ENCODE results near the gene TFAP2C.
A peak's percentile ranks its signal among the peaks of the same experiment; 100 is the strongest.
"Not testable (repeated sequence)": the region's sequence is repeated elsewhere in the genome, so short reads cannot be mapped to it uniquely, and the experiment has no call there.

The TFAP2C gene

DNA sequence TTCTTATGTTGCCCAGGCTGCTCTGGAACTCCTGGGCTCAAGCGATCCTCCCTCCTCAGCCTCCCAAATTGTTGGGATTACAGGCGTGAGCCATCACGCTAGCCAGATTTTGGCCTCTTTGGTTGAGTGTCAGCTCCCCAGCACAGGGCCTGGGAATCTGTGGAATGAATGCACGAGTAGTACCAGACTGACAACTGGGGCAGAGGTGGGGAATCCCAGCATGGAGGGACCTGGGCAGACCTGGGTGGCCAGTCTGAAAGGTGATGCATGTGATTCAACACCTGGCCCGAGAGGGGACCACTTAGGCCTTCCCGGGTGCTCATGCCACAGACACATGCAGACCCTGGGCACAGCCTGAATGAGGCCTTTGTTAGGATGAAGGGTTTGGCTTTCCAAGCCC lies 19.0 kb upstream of the TFAP2C start:
- H3K27ac ChIP-seq = no peak overlapping the region
- no peak for DNase-seq (ENCODE audit: low read depth, low spot score)

DNA sequence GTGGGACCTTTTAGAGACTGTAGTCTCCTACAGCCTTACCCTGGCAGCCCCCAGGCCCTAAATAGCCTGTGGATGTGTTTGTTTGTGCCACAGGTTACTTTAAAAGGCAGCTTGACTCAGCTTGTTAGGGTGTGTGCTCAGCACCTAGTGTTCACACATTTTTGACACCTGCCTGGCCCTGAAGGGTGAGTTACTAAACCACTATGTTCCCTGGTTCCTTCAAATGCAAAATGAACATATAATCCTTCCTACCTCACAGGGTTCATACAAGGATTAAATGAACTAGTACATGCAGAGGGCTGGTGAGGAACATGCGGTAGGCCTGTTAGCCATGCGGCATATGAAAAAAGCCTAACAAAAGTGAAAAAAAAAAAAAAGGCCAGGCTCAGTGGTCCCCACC lies 14.9 kb upstream of the TFAP2C start:
- H3K27ac ChIP-seq = no peak overlapping the region
- no peak for DNase-seq (ENCODE audit: low read depth, low spot score)

DNA sequence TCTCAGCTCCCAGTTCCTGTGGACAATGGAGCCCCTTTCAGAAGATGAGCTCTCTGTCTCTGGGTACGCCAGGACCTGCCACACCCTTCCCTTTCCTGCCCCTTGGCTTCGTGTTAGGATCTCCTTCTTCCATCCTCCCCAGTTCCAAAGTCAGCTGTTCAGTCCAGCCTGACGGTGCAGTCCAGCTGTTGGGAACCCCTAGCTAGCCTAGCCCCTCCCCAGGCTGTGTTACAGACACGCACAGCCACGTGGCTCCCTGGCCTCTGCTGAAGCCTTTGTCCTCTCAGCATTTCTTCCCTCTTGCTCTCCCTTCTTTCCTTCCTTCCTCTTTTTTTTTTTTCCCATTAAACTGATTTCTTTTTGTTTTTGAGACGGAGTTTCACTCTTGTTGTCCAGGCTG lies 12.4 kb upstream of the TFAP2C start:
- DNase-seq (ENCODE audit: low read depth, low spot score) = no peak
- no peak overlapping the region for H3K27ac ChIP-seq

DNA sequence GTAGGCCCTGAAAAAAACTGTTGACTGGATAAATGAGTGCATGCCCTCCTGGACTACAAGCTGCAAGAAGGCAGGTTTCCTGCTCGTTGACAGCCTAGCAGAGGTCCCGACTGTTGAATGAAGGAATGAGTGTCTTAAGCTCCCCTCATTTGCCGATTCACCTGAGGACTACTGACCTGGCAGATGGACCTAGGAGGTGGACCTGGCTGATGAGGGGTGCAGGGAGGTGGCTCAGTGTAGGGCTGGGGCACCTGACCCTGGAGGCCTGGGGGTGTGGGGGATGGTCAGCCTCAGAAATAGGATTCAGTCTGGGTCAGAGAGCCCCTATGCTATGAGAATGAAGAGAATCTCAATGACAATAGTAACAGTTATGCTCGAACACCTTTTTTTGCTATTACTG lies 11.6 kb upstream of the TFAP2C start:
- no peak overlapping the region for H3K27ac ChIP-seq
- DNase-seq (ENCODE audit: low read depth, low spot score) = no peak

DNA sequence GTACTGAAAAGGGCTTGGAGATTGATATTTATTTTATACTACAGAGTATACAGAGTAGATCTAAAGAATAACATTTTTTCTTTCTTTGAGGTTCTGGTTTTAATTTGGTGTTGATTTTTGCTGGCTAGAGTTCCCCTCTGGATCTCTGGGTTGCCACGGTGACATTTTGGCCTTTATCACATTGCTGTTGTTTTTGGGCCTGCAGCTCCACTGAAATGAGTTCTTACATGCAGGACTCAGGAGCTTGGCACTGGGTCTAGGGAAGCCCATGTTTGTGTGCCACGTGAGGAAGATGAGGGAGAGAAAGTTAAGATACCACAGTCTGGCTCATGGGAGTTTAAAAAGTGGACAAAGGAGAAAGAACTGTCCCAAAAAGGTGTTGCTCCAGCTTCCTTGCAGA lies 7.4 kb upstream of the TFAP2C start:
- H3K27ac ChIP-seq = no peak overlapping the region

DNA sequence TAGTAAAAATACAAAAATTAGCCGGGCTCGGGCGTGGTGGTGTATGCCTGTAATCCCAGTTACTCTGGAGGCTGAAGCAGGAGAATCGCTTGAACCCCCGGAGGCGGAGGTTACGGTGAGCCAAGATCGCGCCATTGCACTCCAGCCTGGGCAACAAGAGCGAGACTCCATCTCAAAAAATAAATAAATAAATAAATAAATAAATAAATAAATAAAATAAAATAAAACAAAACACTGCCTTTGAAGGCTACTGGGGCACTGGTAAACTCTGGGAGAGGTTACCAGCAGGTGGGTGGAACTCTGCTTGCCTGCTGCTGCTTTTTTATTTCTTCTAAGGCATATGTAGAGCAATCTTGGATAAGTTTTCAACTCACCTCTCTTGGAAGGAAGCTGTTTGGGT lies 5.2 kb upstream of the TFAP2C start:
- not testable (repeated sequence) for DNase-seq (ENCODE audit: low read depth, low spot score); H3K27ac ChIP-seq

More for the DNA sequence above, 7.4 kb upstream of the TFAP2C start:
- no peak for DNase-seq (ENCODE audit: low read depth, low spot score)

DNA sequence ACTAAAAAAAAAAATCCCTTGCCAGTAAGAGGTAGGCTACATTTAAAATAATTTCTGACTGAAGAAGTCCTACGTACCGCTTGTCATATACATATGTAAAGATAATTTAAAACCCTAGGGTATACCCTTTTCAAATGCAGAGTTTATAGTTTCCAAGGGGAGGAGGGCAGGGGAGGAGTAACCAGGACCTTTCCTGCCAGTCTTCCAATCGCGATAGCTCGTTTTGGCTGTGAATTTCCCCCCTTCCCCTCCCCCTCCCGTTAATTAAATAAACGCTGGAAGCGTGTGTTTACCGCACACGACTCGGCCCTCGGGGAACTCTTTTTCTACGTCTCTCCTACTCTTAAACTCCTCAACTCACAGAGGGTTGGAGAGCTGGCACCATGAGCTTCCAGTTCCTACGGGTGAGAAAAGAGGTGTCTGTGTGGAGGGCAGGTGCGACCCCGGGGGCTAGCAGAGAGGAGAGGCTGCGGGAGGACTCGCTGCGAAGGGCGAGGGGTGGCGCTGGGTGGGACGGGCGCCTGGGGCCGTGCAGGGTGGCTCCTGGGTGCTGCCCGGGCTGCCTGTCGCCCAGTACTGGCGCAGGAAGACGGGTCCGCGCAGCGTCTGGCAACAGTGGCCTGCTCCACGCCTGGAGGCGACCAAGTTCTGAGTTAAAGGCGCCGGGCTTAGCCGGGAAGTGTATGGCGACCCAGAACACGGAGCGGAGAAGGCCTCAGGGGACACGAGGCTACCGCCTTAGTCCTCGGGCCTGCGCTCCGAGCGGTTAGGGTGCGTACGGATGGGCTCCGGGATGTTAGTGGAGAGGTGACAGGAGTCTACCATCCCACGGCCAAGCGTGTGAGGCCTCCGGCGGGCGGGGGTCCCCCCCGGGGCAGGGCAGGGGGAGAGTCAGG lies 4.1 kb upstream of the TFAP2C start:
- no peak overlapping the region for H3K27ac ChIP-seq
- DNase-seq (ENCODE audit: low read depth, low spot score) = no peak

DNA sequence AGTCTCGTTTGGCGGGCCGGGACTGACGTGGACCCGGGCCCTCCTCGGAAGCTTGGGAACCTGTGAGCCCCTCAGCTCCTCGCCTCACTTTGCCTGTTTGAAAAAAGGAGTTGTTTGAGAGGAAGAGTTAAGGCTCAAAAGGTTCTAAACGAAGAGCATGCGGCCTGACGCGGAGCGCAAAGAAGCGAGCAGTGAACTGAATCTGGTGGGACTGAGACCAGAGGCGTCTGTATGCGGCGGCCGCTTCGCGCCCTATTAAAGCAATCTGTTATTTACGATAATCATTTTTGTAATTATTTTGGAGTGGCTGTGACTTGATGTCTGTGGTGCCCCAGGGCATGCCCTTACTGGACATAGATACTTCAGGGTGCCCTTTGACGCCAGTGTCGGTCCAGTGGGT lies 3.3 kb upstream of the TFAP2C start:
- DNase-seq (ENCODE audit: low read depth, low spot score) = no peak
- H3K27ac ChIP-seq = no peak overlapping the region

DNA sequence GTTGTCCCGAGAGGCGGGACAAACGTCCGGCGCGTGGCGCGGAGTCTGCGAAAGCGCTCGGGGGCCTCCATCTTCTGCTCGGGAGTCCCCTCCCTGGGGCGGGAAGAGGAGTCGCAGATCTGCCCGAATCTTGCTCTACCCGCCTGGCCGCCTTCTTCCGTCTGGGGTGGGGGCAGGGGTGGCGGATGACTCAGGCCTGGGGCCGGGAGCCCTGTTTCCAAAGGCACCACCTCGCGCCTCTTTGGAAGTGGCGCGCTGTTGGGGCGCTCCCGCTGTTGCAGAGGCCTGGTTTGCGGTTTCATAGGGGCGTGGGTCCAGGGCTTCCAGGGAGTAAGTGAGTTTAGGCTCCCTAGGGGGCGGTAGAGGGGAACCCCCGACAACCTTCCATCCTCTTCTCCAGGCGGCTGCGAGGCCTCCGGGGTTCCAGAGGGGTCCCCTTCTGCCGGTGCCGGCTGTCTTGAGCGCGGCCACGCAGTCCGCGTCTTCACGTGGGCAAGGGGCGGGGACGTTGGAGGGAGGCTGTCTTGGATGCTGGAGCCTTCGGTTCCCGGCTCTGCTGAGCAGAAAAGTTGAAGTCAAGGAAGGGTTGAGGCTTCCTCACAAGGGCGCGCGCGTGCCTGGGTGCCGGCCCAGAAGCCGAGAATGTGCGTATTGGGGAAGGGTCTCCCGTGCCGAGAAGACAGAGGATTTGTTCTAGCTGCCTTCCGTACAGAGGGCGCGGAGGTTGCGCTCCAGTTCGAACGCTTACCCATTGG lies 2.6 kb upstream of the TFAP2C start:
- DNase-seq (ENCODE audit: low read depth, low spot score) = no peak
- no peak overlapping the region for H3K27ac ChIP-seq

DNA sequence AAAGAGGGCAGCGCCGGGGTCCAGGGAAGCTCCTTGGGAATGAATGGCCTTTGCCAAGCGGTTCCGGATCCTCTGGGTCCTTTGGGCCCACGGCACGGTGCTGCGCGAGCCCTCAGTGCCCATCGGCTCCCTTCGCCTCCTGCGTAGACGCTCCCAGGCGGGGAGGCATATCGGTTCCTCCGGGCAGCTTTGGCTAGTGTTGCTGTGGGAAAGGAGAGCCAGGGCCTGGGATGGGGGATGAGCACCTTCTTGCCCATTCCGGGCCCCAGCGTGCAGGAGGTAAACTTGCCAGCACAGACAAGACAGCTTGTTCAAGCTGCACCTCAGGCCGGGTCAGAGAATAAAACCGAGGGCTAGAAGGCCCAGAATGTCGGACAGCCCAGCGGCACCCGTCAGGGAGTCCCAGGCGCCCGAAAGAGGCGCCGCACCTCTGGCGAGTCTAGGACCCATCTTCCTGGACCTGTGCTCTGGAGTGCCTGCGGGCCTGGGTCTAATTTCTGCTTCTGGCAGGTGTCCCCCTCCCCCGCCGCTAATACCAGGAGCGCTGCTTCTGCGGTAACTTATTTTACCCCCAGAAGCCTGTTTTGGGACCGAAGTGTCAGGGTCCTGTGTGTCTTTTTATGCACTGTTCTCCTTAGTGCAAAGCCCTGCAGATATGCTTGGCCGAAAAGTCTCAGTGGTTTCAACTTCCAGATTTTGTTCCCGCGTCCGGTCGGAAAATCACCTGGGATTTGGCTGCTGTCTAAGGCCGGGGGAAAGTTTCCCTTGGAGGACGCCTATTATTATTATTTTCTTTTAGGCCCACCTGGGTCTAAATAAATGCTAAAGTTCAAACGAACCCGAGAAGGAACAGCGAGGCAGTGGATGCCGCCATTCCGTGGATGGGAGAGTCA lies 1.7 kb upstream of the TFAP2C start:
- no peak for DNase-seq (ENCODE audit: low read depth, low spot score)
- H3K27ac ChIP-seq = no peak overlapping the region

DNA sequence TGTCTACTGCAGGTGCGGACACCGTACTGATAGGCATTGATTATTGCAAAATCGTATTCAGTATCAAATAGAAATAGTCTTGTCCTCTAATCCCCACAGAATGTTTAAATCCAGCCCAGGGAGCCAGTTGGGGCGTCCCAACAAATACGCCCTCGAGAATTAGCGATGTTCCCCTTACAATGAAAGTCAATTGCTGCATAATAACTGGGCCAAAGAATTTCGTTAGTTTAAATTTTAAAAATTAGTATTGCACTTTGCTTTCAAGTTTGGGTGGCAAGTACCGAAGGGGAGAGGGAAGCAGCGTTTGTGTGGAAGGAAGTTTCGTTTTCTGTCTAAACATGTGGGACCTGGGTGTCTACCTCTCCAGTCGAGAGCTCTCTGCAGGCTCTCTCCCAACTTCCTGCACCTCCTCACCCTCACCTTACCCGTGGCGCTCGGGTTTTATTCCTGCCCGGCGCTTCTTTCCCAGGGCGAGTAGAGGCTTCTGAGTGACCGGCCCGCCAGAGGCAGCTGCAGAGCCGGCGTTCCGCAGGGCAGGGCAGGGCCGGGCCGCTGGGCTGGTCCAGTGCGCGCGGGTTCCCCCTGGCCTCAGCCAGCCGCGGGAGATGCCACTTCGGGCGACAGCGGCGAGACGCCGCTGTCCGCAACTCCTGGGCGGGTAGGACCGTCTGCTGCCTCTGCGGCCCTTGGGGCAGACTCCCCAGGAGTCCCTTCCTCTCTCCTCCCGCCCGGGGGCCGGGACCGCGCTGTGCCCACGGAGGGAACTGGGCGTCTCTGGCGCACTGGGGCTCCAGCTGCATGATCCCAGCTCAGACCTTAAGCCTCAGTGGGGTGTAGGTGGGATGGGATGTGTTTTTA lies 862 bp upstream of the TFAP2C start:
- no peak for DNase-seq (ENCODE audit: low read depth, low spot score)
- no peak overlapping the region for H3K27ac ChIP-seq

DNA sequence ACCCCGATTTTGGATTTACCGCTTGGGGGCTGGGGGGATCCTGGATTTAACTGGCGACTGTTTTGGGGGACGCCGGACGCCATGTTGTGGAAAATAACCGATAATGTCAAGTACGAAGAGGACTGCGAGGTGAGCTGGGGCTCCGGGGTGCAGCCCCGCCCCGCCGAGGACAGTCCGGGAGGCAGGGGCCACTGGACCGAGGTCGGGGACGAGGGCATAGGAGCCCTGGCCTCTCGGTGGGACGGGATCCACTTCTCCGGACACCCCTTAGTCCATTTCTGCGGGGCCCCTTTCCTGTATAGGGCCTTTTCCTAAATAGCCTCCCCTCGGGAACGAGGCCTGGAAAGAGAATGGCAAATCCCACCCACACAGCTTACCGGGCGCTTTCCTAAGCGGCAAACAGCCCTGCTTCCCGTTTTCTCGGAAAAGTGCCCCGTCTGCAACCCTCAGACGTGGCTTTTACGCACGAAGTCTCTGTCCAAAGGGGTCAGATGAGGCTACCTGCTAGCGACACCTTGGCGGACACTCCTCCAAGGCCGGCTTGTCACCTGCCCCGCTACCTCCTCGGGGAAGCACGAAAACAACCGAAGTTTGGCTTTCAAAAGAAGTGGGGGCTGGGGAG lies 469 bp downstream of the TFAP2C start:
- DNase-seq (ENCODE audit: low read depth, low spot score) = no peak
- H3K27ac ChIP-seq = peak overlapping the region; percentile 80

DNA sequence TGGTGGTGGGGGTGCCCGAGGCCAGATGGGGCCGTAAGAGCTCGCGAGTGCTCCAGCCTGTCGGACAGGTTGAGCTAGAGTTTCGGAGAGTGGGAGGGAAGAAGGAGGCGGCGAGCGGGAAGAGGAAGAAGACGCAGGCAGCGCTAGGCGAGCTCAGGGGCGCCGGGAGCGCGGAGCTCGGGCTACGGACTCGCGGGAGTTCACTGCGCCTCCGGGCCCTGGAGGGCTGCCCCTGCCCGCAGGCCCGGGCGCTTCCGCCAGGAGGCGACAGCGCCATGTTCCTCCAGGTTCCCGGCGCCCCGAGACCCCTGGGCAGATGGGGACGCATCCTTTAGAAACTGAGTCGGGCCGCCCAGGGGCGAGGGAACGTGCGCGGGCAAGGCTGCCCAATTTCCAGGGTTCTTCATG lies 984 bp downstream of the TFAP2C start:
- peak; percentile 90 for DNase-seq (ENCODE audit: low read depth, low spot score)

DNA sequence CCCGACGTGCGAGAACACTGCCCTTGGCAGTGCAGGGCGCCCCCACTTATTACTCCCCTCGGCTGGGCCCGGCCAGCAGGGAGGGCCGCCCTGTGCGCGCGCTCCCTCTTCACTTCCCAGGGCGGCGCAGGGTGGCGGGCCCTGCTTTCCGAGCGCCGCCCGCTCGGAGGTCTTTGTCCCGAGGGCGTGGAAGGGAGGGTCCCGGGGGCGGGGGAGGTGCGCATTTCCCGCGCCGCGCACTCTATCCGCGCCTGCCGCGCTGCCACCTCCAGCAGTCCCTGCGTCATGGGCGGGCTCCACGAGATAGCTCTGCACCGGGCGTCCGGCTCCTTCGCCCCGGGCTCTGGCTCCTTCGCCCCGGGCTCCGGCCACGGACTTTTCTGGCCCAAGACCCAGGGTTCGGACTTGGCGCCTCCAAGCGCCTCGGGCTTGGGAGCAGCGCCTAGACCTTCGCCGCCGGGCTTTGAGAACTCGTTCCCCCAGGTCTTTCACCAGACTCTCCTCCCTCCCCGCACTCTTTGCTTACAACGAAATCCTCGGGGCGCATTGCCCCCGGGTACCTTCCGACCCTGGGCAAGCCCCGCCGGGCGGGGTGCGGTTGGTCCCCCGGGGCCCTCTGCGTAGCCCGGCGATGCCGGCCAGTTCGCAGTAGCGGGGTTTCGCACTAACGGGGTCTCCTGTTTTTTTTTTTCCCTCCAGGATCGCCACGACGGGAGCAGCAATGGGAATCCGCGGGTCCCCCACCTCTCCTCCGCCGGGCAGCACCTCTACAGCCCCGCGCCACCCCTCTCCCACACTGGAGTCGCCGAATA lies 1.6 kb downstream of the TFAP2C start:
- H3K27ac ChIP-seq = peak overlapping the region; percentile 80
- DNase-seq (ENCODE audit: low read depth, low spot score) = no peak

More for the DNA sequence above, 984 bp downstream of the TFAP2C start:
- peak overlapping the region; percentile 80 for H3K27ac ChIP-seq

DNA sequence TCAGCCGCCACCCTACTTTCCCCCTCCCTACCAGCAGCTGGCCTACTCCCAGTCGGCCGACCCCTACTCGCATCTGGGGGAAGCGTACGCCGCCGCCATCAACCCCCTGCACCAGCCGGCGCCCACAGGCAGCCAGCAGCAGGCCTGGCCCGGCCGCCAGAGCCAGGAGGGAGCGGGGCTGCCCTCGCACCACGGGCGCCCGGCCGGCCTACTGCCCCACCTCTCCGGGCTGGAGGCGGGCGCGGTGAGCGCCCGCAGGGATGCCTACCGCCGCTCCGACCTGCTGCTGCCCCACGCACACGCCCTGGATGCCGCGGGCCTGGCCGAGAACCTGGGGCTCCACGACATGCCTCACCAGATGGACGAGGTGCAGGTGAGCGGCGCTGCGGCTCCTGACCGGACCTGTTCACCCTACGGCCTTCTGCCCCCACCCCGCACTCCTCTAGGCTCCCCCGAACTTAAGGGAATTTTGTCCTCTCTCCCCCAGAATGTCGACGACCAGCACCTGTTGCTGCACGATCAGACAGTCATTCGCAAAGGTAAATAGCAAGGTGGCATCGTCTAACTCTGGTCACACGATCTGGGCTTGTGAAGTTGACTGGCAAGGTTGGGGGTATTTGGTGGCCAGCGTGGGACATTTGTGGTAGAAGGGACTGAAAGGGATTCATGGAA lies 2.3 kb downstream of the TFAP2C start:
- peak overlapping the region; percentile 80 for H3K27ac ChIP-seq
- DNase-seq (ENCODE audit: low read depth, low spot score) = no peak

DNA sequence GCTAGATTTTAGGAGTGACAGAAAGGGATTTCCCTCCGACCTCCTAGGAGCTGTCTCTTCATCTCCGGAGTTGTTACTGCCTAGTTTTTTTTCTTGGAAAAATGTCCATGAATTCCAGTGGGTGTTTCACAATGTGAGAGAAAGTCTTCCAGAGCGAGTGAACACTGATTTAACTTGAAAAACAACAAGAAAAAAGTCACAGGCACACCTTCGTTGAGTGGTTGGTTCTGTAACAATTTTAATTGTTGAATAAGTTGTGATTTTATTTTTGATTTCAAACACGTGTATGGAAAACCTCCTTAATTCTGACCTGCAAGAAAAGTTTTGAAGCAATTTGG lies 2.9 kb downstream of the TFAP2C start:
- DNase-seq (ENCODE audit: low read depth, low spot score) = no peak
- H3K27ac ChIP-seq = peak overlapping the region; percentile 80

DNA sequence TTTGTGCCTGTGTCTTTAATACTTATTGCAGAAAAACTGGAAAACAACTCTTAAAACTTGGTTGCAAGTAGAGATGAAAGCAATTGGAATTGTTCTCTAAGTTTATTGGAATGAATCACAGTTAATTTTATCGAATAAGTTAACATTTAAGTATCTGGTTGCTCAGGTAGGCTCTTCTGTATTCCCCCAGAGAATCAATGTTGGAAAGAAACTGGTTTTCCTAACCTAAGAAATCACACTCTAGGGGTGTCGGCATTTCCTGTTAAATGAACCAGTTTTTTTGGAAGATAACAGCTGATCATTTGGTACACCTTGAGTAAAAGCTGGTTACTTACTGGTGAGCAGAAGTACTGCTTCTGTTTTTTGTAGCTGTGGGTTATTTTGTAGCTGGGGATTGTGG lies 5.2 kb downstream of the TFAP2C start:
- no peak for DNase-seq (ENCODE audit: low read depth, low spot score)
- peak overlapping the region; percentile 80 for H3K27ac ChIP-seq

Data from epithelial cell of prostate (primary cell).